GM23338 (cell line): ENCODE results near the gene PTGDR2.

Experiments used
- CREB1 ChIP-seq: fragments of 250-450 bp; sonication (Bioruptor Pico); IDR thresholded peaks from 2 replicates; pipeline ENCODE4 v1.5.0; 2020; ENCODE audit warnings: low read depth, mild to moderate bottlenecking, moderate library complexity
- CTCF ChIP-seq, 2 experiments: fragments of 200-600 bp in 1 of 2; sonication (generic) in 1 of 2; conservative IDR thresholded peaks; 2 replicates each; pipeline versions ENCODE4 v1.5.1 to v1.6.1; 2016 to 2017; ENCODE audit warnings: antibody characterized with exemption in 2 of 2, low read depth in 2 of 2, mild to moderate bottlenecking in 2 of 2, moderate library complexity in 1 of 2
- EZH2 ChIP-seq: fragments of 200-600 bp; sonication (generic); IDR thresholded peaks from one replicate; pipeline ENCODE4 v1.8.0; 2017; ENCODE audit warnings: antibody characterized with exemption, mild to moderate bottlenecking, low read depth; ENCODE audit not compliant: unreplicated experiment
- EZH2phosphoT487 ChIP-seq: fragments of 200-600 bp; sonication (generic); IDR thresholded peaks from one replicate; pipeline ENCODE4 v1.8.1; 2018; ENCODE audit warnings: antibody characterized with exemption; ENCODE audit not compliant: unreplicated experiment
- JUNB ChIP-seq: IDR thresholded peaks from one replicate; pipeline ENCODE4 v1.6.1; 2016; ENCODE audit warnings: antibody characterized with exemption; ENCODE audit not compliant: unreplicated experiment
- NANOG ChIP-seq: IDR thresholded peaks from 2 replicates; pipeline ENCODE4 v1.6.1; 2016; ENCODE audit warnings: antibody characterized with exemption, borderline replicate concordance
- POLR2AphosphoS5 ChIP-seq: IDR thresholded peaks from 2 replicates; pipeline ENCODE4 v1.6.1; 2016; ENCODE audit warnings: antibody characterized with exemption, low read depth
- ZNF114 ChIP-seq: fragments of 250-450 bp; sonication (Bioruptor Pico); IDR thresholded peaks from 2 replicates; pipeline ENCODE4 v1.5.0; 2020; ENCODE audit warnings: mild to moderate bottlenecking, moderate library complexity
- TF ChIP-seq, protein P1 (sequence below): IDR thresholded peaks from one replicate; pipeline ENCODE4 v1.6.1; 2018; ENCODE audit warnings: antibody characterized with exemption; ENCODE audit not compliant: unreplicated experiment
- TF ChIP-seq, protein P2 (sequence below): IDR thresholded peaks from 2 replicates; pipeline ENCODE4 v1.6.1; 2016; ENCODE audit warnings: antibody characterized with exemption

DNA sequence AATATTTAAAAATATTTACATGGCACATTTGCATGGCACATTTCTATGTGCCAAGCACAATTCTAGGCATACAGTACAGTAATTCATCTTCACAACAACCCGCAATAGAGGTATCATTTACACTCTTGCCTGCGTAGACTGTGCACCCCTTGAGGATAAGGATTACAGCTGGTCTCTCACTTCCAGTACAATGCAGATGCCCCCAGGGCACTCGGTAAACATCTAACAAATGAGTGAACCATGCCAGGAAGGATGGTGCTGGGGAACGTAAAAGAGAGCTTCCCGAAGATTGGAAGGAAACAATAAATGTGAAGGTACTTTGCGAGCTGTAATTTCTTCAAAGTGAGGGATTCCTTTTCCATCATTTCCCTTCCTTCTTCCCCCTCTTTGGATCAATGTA, 49.3 kb upstream of the PTGDR2 start:
- TF ChIP-seq CTCF (conservative IDR thresholded peaks at IDR 0.05; ENCODE audit: low read depth in 2 of 2) (no peak), CREB1 (no peak), EZH2 (no peak), POLR2AphosphoS5 (no peak), EZH2phosphoT487 (no peak), ZNF114 (no peak), JUNB (no peak), NANOG (no peak)
- TF ChIP-seq, protein P1, sequence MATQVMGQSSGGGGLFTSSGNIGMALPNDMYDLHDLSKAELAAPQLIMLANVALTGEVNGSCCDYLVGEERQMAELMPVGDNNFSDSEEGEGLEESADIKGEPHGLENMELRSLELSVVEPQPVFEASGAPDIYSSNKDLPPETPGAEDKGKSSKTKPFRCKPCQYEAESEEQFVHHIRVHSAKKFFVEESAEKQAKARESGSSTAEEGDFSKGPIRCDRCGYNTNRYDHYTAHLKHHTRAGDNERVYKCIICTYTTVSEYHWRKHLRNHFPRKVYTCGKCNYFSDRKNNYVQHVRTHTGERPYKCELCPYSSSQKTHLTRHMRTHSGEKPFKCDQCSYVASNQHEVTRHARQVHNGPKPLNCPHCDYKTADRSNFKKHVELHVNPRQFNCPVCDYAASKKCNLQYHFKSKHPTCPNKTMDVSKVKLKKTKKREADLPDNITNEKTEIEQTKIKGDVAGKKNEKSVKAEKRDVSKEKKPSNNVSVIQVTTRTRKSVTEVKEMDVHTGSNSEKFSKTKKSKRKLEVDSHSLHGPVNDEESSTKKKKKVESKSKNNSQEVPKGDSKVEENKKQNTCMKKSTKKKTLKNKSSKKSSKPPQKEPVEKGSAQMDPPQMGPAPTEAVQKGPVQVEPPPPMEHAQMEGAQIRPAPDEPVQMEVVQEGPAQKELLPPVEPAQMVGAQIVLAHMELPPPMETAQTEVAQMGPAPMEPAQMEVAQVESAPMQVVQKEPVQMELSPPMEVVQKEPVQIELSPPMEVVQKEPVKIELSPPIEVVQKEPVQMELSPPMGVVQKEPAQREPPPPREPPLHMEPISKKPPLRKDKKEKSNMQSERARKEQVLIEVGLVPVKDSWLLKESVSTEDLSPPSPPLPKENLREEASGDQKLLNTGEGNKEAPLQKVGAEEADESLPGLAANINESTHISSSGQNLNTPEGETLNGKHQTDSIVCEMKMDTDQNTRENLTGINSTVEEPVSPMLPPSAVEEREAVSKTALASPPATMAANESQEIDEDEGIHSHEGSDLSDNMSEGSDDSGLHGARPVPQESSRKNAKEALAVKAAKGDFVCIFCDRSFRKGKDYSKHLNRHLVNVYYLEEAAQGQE = no peak
- TF ChIP-seq, protein P2, sequence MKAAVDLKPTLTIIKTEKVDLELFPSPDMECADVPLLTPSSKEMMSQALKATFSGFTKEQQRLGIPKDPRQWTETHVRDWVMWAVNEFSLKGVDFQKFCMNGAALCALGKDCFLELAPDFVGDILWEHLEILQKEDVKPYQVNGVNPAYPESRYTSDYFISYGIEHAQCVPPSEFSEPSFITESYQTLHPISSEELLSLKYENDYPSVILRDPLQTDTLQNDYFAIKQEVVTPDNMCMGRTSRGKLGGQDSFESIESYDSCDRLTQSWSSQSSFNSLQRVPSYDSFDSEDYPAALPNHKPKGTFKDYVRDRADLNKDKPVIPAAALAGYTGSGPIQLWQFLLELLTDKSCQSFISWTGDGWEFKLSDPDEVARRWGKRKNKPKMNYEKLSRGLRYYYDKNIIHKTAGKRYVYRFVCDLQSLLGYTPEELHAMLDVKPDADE = no peak
